OCI-LY7 (cell line): ENCODE results near the gene PI4K2A. TPM values are rescaled to one million over a fixed set of nuclear protein-coding genes. Genes with fewer than 3 reads are reported as not detected.
"Not testable (repeated sequence)": the region's sequence is repeated elsewhere in the genome, so short reads cannot be mapped to it uniquely, and the experiment has no call there.

Source experiments
- BruUV-seq: library from RNA; stranded (reverse); fragments of 400-500 nt; replicated peaks from 2 replicates; lab custom pipeline; 2021; lab: Mats Ljungman, UMichigan
- CTCF ChIA-PET: fragments of 300-600 bp; sonication (Branson Sonifier 250); formaldehyde crosslinking; loops from one replicate; lab custom pipeline; 2022; ENCODE audit warnings: antibody characterized with exemption; ENCODE audit not compliant: unreplicated experiment; lab: Charles Lee
- POLR2A ChIA-PET: fragments of 300-600 bp; sonication (Branson Sonifier 250); formaldehyde crosslinking; loops from one replicate; lab custom pipeline; 2022; ENCODE audit warnings: antibody characterized with exemption; lab: Charles Lee
- DNase-seq: peaks from one replicate; pipeline ENCODE4 v3.0.0-alpha.2; 2015; ENCODE audit warnings: low spot score
- H2AFZ ChIP-seq: fragments of 200-600 bp; sonication (generic), shearing (Covaris generic); 2 replicates; pipeline ENCODE4 v1.6.1; 2014; ENCODE audit warnings: mild to moderate bottlenecking, antibody characterized with exemption, low read length, moderate library complexity
- H3K27ac ChIP-seq: fragments of 200-600 bp; sonication (generic); 2 replicates; pipeline ENCODE4 v1.5.1; 2014; ENCODE audit warnings: mixed run types, low read depth, mild to moderate bottlenecking, moderate library complexity, low read length, inconsistent platforms; ENCODE audit not compliant: poor library complexity, severe bottlenecking
- H3K36me3 ChIP-seq: fragments of 200-600 bp; sonication (generic); 2 replicates; pipeline ENCODE4 v1.6.1; 2014; ENCODE audit warnings: mild to moderate bottlenecking, antibody characterized with exemption, low read length, moderate library complexity, mixed read lengths; ENCODE audit not compliant: insufficient read depth
- H3K4me1 ChIP-seq: fragments of 200-600 bp; sonication (generic); 2 replicates; pipeline ENCODE4 v1.5.1; 2014; ENCODE audit warnings: mild to moderate bottlenecking, low read length; ENCODE audit not compliant: insufficient read depth, poor library complexity, severe bottlenecking
- H3K4me2 ChIP-seq: fragments of 200-600 bp; sonication (generic); 2 replicates; pipeline ENCODE4 v1.6.1; 2014; ENCODE audit warnings: mild to moderate bottlenecking, low read length
- H3K4me3 ChIP-seq: fragments of 200-600 bp; sonication (generic); 2 replicates; pipeline ENCODE4 v1.5.1; 2014; ENCODE audit warnings: mild to moderate bottlenecking, low read depth, low read length; ENCODE audit not compliant: poor library complexity, severe bottlenecking
- H3K79me2 ChIP-seq: fragments of 200-600 bp; sonication (generic); 2 replicates; pipeline ENCODE4 v1.6.1; 2016; ENCODE audit warnings: low read depth, mild to moderate bottlenecking, low read length, moderate library complexity, mixed read lengths; ENCODE audit not compliant: insufficient read depth
- H3K9me2 ChIP-seq: fragments of 200-600 bp; sonication (generic); 2 replicates; pipeline ENCODE4 v1.6.1; 2016; ENCODE audit warnings: mild to moderate bottlenecking, low read length, mixed read lengths; ENCODE audit not compliant: insufficient read depth
- H3K9me3 ChIP-seq: fragments of 200-600 bp; sonication (generic); 2 replicates; pipeline ENCODE4 v1.6.1; 2014; ENCODE audit warnings: mild to moderate bottlenecking, mixed run types, low read length, mixed read lengths
- H4K20me1 ChIP-seq: fragments of 200-600 bp; sonication (generic); 2 replicates; pipeline ENCODE4 v1.6.1; 2014; ENCODE audit warnings: mild to moderate bottlenecking, antibody characterized with exemption, low read length, moderate library complexity, mixed read lengths; ENCODE audit not compliant: insufficient read depth
- CTCF ChIP-seq: fragments of 200-600 bp; sonication (generic); conservative IDR thresholded peaks from 2 replicates; pipeline ENCODE4 v1.5.1; 2014; ENCODE audit warnings: mild to moderate bottlenecking, antibody characterized with exemption, low read length, moderate library complexity, mixed read lengths
- EZH2phosphoT487 ChIP-seq: fragments of 200-600 bp; sonication (generic); IDR thresholded peaks from 2 replicates; pipeline ENCODE4 v1.6.1; 2018; ENCODE audit warnings: low read depth, borderline replicate concordance, mild to moderate bottlenecking, mixed run types, antibody characterized with exemption, low read length, moderate library complexity, mixed read lengths
- intact Hi-C: fragments of 100-400 bp; cut with micrococcal nuclease; formaldehyde crosslinking; loops from one replicate; pipeline ENCODE4 v1.10.0; 2022; ENCODE audit not compliant: unreplicated experiment
- total RNA-seq, 2 experiments: library from RNA; depleted of rRNA in 1 of 2; stranded (reverse); fragments of >200 nt in 1 of 2; shearing (Covaris generic) in 1 of 2; gene quantifications; 2 replicates each; pipeline ENCODE4 v1.2.3, GENCODE V29; 2014 to 2022

Gene PI4K2A
- total RNA-seq, 2 experiments from 2014 or later = 9.2 to 12.7 TPM

- H3K36me3 ChIP-seq = no peaks in the 10 kb centered on the region
- no peak overlapping the region for H2AFZ ChIP-seq
- H3K9me3 ChIP-seq = no peaks in the 10 kb centered on the region
- H3K9me2 ChIP-seq = no peaks in the 10 kb centered on the region
- no peak for DNase-seq
- intact Hi-C loops = loop anchor here (10.0 kb wide), 1 partner anchor 175 kb away; no protein-coding TSS in a partner anchor
- no peak overlapping the region for H3K4me3 ChIP-seq
- H3K79me2 ChIP-seq = no peaks in the 10 kb centered on the region
- H3K4me1 ChIP-seq = peaks cover 17% of the 10 kb centered on the region
- TF ChIP-seq CTCF (no peak), EZH2phosphoT487 (no peak)
- POLR2A ChIA-PET = interaction anchor here (0.7 kb wide), 1 partner anchor 47 kb away, joined by 3 read pairs; the partner anchor contains the start of gene ZFYVE27
- H3K27ac ChIP-seq = no peak overlapping the region
- H3K4me2 ChIP-seq = no peak overlapping the region
- no TSS peak for BruUV-seq
- CTCF ChIA-PET = no interaction called here
- no peaks in the 10 kb centered on the region for H4K20me1 ChIP-seq
Measured at GRCh38 chr10:97689559-97690020, 49.1 kb downstream of the PI4K2A start.

DNA sequence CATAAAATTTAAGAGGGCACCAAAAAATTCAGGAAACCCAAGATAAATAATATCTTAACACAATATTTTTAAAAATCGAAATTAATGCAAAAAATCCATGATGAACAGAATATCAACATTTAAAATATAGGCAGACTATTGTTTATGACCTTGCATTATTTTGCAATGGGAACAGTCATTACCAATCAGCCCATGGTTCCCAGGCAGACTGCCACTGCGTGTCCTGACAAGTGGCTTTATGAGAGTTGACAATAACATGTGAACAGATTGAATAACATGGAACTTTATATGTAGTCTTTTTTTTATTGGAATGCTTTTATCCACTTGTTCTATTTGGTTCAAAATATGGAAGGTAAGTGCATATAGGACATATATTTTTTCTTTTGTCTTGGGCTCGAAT, 49.7 kb downstream of the PI4K2A start:
- TF ChIP-seq CTCF = no peak
- no peak for TF ChIP-seq EZH2phosphoT487
- no peaks in the 10 kb centered on the region for H3K9me3 ChIP-seq
- no peak overlapping the region for H3K4me2 ChIP-seq
- no peak overlapping the region for H2AFZ ChIP-seq
- no peak overlapping the region for H3K4me3 ChIP-seq
- no peak overlapping the region for H3K27ac ChIP-seq
- H3K36me3 ChIP-seq = no peaks in the 10 kb centered on the region
- H3K79me2 ChIP-seq = no peaks in the 10 kb centered on the region
- ChIA-PET CTCF (no interaction called here), POLR2A (no interaction called here)
- no TSS peak for BruUV-seq
- no peaks in the 10 kb centered on the region for H3K9me2 ChIP-seq
- no peaks in the 10 kb centered on the region for H4K20me1 ChIP-seq
- peaks cover 17% of the 10 kb centered on the region for H3K4me1 ChIP-seq
- DNase-seq = no peak
- intact Hi-C loops = no loop called here

DNA sequence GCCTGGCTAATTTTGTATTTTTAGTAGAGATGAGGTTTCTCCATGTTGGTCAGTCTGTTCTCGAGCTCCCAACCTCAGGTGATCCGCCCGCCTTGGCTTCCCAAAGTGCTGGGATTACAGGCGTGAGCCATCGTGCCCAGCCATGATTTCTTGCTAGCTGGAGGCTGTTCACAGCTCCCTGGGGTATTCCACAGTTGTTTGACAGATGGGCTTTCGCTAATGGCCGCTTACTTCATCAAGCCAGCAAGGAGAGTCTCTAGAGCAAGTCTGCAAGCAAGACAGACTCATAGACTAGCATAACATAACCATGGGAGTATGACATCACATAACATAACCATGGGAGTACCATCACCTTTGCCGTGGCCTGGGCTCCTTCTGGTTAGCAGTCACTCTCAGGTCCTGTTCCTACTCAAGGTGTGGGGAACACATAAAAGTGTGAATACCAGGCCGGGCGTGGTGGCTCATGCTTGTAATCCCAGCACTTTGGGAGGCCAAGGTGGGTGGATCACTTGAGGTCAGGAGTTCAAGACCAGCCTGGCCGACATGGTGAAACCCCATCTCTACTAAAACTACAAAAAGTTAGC, 57.7 kb downstream of the PI4K2A start:
- H3K4me3 ChIP-seq, H3K36me3 ChIP-seq, BruUV-seq, CTCF ChIA-PET, H3K9me2 ChIP-seq, H3K4me2 ChIP-seq, H2AFZ ChIP-seq, H3K9me3 ChIP-seq, H3K4me1 ChIP-seq, intact Hi-C loops, H3K27ac ChIP-seq, H3K79me2 ChIP-seq, DNase-seq, H4K20me1 ChIP-seq: not testable (repeated sequence)
- POLR2A ChIA-PET = interaction anchor here (0.8 kb wide), 1 partner anchor 12 kb away, joined by 4 read pairs; the partner anchor contains the start of gene AVPI1
